Measurements from ENCODE around the gene PHC1.

PHC1 gene

DNA sequence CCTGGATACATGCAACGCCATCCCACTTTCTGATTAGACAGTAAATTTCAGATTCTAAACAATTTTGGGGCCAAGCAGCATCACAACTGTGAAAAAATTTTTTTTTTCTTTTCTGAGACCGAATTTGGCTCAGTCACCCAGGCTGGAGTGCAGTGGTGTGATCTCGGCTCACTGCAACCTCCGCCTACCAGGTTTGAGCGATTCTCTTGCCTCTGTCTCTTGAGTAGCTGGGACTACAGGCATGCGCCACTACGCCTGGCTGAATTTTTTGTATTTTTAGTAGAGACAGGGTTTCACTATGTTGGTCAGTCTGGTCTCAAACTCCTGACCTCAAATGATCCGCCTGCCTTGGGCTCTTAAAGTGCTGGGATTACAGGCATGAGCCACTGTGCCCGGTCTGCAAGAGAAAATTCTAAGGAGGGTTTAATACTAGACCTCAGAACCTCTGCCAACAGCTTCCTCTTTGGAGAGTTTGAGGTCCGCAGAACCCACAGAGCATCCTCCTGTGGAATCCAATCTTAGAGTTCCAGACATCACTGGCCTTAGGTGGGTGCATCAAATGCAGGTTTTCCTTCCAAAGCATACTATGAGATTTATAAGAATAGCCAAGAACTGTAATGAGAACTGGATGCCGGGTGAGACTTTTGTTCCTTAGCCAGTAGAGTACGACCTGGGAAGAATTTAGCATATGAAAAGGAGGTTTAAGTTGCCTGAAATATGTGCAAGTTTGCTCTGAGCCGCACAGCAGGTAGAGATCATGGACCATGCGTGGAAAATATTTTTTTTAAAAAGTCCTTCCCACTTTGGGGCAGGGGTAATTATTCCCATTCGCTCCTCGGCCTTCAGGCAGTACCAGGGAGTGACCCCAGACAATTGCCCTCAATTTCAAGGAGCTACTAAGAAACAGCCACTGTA is 7.8 kb upstream of the PHC1 start:
- no peak for TF ChIP-seq CTCF (IDR thresholded peaks at IDR 0.05; ENCODE audit: poor library complexity, severe bottlenecking)
- H3K4me1 ChIP-seq (ENCODE audit: insufficient read depth, poor library complexity, severe bottlenecking) = no peaks in the 10 kb centered on the region
- no peaks in the 10 kb centered on the region for H3K27me3 ChIP-seq (ENCODE audit: insufficient read depth, poor library complexity, severe bottlenecking)
- H3K4me3 ChIP-seq (ENCODE audit: severe bottlenecking) = no peak overlapping the region
- H3K36me3 ChIP-seq (ENCODE audit: low read depth) = no peaks in the 10 kb centered on the region
- H3K9me3 ChIP-seq (ENCODE audit: severe bottlenecking) = no peaks in the 10 kb centered on the region
- no peak for ATAC-seq (ENCODE audit: low read depth)
- no peak overlapping the region for H3K27ac ChIP-seq (ENCODE audit: poor library complexity, severe bottlenecking)
- DNase-seq (ENCODE audit: low spot score) = no peak

DNA sequence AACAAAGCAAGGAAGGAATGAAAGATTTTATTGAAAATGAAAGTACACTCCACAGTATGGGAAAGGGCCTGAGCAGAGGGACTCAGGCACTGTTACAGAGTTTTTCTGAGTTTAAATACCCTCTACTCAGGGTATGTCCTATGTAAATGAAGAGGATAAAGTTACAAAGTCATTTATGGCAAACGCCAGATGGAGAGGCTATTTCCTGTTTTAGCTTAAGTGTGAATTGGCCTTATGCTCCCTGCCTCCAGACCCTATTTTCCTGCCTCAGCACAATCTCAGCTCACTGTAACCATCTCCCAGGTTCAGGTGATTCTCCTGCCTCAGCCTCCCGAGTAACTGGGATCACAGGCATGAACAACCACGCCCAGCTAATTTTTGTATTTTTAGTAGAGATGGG is 6.8 kb upstream of the PHC1 start:
- Histone ChIP-seq H3K27me3 (ENCODE audit: insufficient read depth, poor library complexity, severe bottlenecking) (no peaks in the 10 kb centered on the region), H3K4me3 (ENCODE audit: severe bottlenecking) (no peak overlapping the region), H3K27ac (ENCODE audit: poor library complexity, severe bottlenecking) (no peak overlapping the region), H3K9me3 (ENCODE audit: severe bottlenecking) (no peaks in the 10 kb centered on the region), H3K4me1 (ENCODE audit: insufficient read depth, poor library complexity, severe bottlenecking) (no peaks in the 10 kb centered on the region), H3K36me3 (ENCODE audit: low read depth) (no peaks in the 10 kb centered on the region)
- ATAC-seq (ENCODE audit: low read depth) (no peak), DNase-seq (ENCODE audit: low spot score) (no peak)
- no peak for TF ChIP-seq CTCF (IDR thresholded peaks at IDR 0.05; ENCODE audit: poor library complexity, severe bottlenecking)

GRCh38 chr12:8909752-8910151 is 4.6 kb upstream of the PHC1 start:
- Histone ChIP-seq H3K27ac (ENCODE audit: poor library complexity, severe bottlenecking) (no peak overlapping the region), H3K4me1 (ENCODE audit: insufficient read depth, poor library complexity, severe bottlenecking) (no peaks in the 10 kb centered on the region), H3K36me3 (ENCODE audit: low read depth) (no peaks in the 10 kb centered on the region), H3K27me3 (ENCODE audit: insufficient read depth, poor library complexity, severe bottlenecking) (no peaks in the 10 kb centered on the region), H3K9me3 (ENCODE audit: severe bottlenecking) (no peaks in the 10 kb centered on the region), H3K4me3 (ENCODE audit: severe bottlenecking) (no peak overlapping the region)
- no peak for DNase-seq (ENCODE audit: low spot score)
- no peak for ATAC-seq (ENCODE audit: low read depth)
- no peak for TF ChIP-seq CTCF (IDR thresholded peaks at IDR 0.05; ENCODE audit: poor library complexity, severe bottlenecking)

DNA sequence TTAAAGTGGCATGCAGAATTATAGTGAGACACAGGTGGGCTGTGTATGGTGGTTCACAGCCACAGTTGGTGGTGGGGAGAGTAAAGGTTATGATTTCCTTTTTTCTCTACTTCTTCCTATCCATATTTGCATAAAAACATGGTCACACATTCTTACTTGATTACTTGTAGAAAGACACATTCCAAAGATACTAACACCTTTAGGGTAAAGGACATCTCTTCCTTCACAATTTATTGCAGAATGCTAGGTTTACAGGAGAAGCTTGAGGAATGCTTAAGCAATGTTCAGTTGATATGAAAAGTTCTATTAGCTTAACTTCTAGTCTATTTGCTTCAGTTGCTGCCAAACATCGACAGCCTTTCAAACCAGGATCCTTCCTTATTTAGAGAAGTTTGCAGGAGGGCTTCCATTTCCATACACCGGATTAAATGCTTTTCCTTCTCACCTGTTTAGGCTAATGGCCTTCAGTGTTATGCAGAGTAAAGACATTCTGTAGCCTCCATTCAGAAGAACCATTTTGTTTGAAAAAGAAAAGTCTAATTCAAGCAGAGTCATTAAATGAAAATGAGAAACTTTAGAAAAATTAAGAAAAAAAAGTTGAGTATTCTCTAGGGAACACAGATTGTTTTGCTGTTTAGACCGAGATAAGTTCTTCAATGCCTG is 2.6 kb upstream of the PHC1 start:
- no peaks in the 10 kb centered on the region for H3K4me1 ChIP-seq (ENCODE audit: insufficient read depth, poor library complexity, severe bottlenecking)
- H3K27ac ChIP-seq (ENCODE audit: poor library complexity, severe bottlenecking) = no peak overlapping the region
- no peaks in the 10 kb centered on the region for H3K27me3 ChIP-seq (ENCODE audit: insufficient read depth, poor library complexity, severe bottlenecking)
- no peaks in the 10 kb centered on the region for H3K9me3 ChIP-seq (ENCODE audit: severe bottlenecking)
- H3K4me3 ChIP-seq (ENCODE audit: severe bottlenecking) = no peak overlapping the region
- ATAC-seq (ENCODE audit: low read depth) (no peak), DNase-seq (ENCODE audit: low spot score) (no peak)
- no peaks in the 10 kb centered on the region for H3K36me3 ChIP-seq (ENCODE audit: low read depth)
- no peak for TF ChIP-seq CTCF (IDR thresholded peaks at IDR 0.05; ENCODE audit: poor library complexity, severe bottlenecking)
